ENCODE data around the gene UTP20. TPM values are rescaled to one million over a fixed set of nuclear protein-coding genes. Genes with fewer than 3 reads are reported as not detected.

UTP20 gene
- total RNA-seq: 18.4 and 28.2 TPM in 2 replicates

DNA sequence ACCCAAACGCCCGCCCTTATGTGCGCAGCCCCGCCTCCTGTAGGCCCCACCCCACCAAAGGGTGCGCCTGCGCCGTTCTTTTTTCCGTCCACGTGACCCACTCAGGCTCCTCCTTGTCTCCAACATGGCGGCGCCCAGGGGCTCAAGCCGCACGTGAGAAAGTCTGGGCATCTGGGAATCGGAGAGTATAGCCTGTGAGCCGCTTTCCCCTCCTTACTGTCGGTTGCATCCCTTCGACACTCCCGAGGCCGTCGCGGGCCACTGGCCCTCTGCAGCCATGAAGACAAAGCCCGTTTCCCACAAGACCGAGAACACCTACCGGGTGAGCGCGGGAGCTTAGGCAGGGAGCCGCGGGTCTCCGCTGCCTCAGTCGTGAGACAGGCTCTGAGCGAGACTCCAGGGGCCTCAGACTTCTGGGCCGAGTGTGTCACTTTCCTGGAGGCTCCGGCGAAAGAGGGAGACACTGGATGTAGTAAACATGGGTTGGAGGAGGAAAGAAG is at the start of gene UTP20:
Gene UTP20 (plus strand): TSS at position 100 of the 500 bp plus-strand sequence. CDS start 178 bp downstream, at position 278.

DNA sequence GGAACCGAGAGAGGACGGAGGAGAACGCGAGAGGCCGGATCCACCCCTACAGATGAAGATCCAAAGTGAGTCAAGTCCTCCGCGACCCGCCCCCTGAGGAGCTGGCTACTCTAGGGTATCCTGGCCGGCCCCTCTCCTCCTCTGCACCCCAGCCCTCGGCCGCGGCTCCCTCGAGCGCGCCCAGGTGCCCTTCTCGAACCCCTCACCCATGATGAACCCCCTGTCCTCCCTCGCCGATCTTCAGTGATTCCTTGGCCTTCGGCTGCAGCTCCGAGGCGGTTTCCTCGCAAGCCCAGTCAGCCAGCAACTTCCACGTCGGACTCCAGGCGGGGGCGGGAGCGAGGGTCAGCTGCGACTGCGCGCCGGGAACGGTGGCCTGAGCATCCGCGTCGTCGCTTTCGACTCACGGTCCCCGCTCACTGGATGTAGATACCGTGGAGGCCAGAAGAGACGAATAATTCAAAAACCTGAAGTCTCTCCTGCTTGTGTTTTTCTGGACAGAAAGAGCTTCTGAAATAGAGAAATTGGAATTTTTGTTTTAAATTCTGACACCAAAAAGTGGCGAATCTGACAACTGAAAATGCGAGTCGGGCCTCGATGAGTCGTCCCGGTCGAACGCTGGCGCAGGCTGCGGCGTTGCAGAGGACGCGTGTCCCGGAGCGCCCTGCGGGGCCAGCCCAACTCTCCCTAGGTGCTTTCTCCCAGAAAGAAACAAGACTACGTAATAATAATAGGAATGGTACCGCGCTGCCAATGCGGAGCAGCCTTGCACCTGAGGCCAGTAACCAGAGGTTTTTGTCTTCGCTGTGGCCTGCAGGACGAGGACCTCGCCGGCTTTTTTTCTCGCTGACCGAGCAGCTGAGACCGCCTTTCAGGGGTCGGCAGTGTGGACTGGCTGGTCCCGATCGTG is 127.8 kb downstream of the UTP20 start, which contains the start of gene ARL1:
Gene ARL1 (minus strand): TSS at position 337 of the 910 bp plus-strand sequence. CDS start 127 bp downstream, at position 210.

Other genes with a start within 250 kb of the UTP20 start
- gene SLC5A8, start 69.9 kb upstream of the UTP20 start, total RNA-seq: not detected in 2 replicates
- 161 and 173 TPM in 2 replicates for gene ARL1, start 127.7 kb downstream of the UTP20 start, total RNA-seq
- not detected in 2 replicates for gene SPIC, start 195.2 kb downstream of the UTP20 start, total RNA-seq

Measured in uterine smooth muscle cell (primary cell).